B cell (primary cell): ENCODE results near the gene METTL24. TPM values are rescaled to one million over a fixed set of nuclear protein-coding genes. Genes with fewer than 3 reads are reported as not detected.

Experiments used
- ATAC-seq: fragments of 200-7000 bp; cut with Tn5 transposase; one replicate; pipeline ENCODE4 v1.10.0; 2021; ENCODE audit warnings: low read depth, mild to moderate bottlenecking, moderate number of reproducible peaks, moderate library complexity
- CTCF ChIA-PET: fragments of 350-600 bp; sonication (Branson Sonifier 250); formaldehyde crosslinking; loops from one replicate; lab custom pipeline; 2021; ENCODE audit warnings: antibody characterized with exemption, inconsistent platforms; lab: Charles Lee
- POLR2A ChIA-PET: fragments of 350-600 bp; sonication (Branson Sonifier 250); formaldehyde crosslinking; loops from one replicate; lab custom pipeline; 2021; ENCODE audit warnings: antibody characterized with exemption; lab: Charles Lee
- DNase-seq: peaks from one replicate; pipeline ENCODE4 v3.0.0; 2013
- H2AFZ ChIP-seq: 2 replicates; pipeline ENCODE4 v1.6.1; 2012; ENCODE audit warnings: mild to moderate bottlenecking, low read depth, low read length; ENCODE audit not compliant: insufficient read depth, poor library complexity, severe bottlenecking
- H3K27ac ChIP-seq, 2 donors: 1 replicate in 1 of 2; 2 replicates in 1 of 2; pipeline ENCODE4 v1.5.1; 2012 to 2013; ENCODE audit warnings: low read length in 2 of 2, mild to moderate bottlenecking in 2 of 2, moderate library complexity in 1 of 2
- H3K27me3 ChIP-seq, 4 experiments: fragments of 200-600 bp in 1 of 4; sonication (generic) in 1 of 4; replicated peaks in 1 of 4; 1 replicate in 2 of 4; 2 replicates in 2 of 4; pipeline versions ENCODE4 v1.6.1 to v1.7.0; 2013 to 2016; ENCODE audit warnings: low read length in 3 of 4, mild to moderate bottlenecking in 2 of 4, mixed read lengths in 1 of 4, moderate library complexity in 1 of 4; ENCODE audit not compliant: insufficient read depth in 4 of 4, control insufficient read depth in 3 of 4; ENCODE audit errors: control extremely low read depth in 1 of 4
- H3K36me3 ChIP-seq, 2 experiments: replicated peaks in 1 of 2; 1 replicate in 1 of 2; 2 replicates in 1 of 2; pipeline versions ENCODE4 v1.6.1 to v1.7.1; 2013; ENCODE audit warnings: low read length in 1 of 2; ENCODE audit not compliant: insufficient read depth in 2 of 2, control insufficient read depth in 1 of 2; ENCODE audit errors: control extremely low read depth in 1 of 2, extremely low read depth in 1 of 2
- H3K4me1 ChIP-seq, 2 donors: fragments of 200-600 bp in 1 of 2; sonication (generic) in 1 of 2; 1 replicate in 1 of 2; 2 replicates in 1 of 2; pipeline versions ENCODE4 v1.5.1 to v1.6.1; 2013 to 2017; ENCODE audit warnings: low read length in 2 of 2; ENCODE audit not compliant: control insufficient read depth in 2 of 2, insufficient read depth in 2 of 2
- H3K4me2 ChIP-seq: replicated peaks from 2 replicates; pipeline ENCODE3; 2012; ENCODE audit warnings: mild to moderate bottlenecking, low read depth, low read length; ENCODE audit not compliant: poor library complexity, severe bottlenecking
- H3K4me3 ChIP-seq, 5 experiments: fragments of 200-600 bp in 1 of 5; sonication (generic) in 1 of 5; 1 replicate in 3 of 5; 2 replicates in 2 of 5; pipeline versions ENCODE4 v1.5.1 to v1.7.0; 2011 to 2016; ENCODE audit warnings: low read length in 4 of 5, mild to moderate bottlenecking in 4 of 5, low read depth in 2 of 5, control low read depth in 1 of 5, moderate library complexity in 1 of 5; ENCODE audit not compliant: insufficient read depth in 1 of 5; ENCODE audit errors: control extremely low read depth in 1 of 5, extremely low read depth in 1 of 5
- H3K79me2 ChIP-seq: fragments of 200-600 bp; sonication (generic); one replicate; pipeline ENCODE4 v1.6.0; 2016; ENCODE audit warnings: low read length; ENCODE audit not compliant: control insufficient read depth, insufficient read depth
- H3K9ac ChIP-seq: fragments of 200-600 bp; sonication (generic); 2 replicates; pipeline ENCODE4 v1.6.1; 2017; ENCODE audit warnings: mild to moderate bottlenecking, low read length, moderate library complexity
- H3K9me3 ChIP-seq, 3 donors: one replicate each; pipeline versions ENCODE4 v1.6.1 to v1.7.1; 2013; ENCODE audit warnings: low read length in 2 of 3; ENCODE audit not compliant: control insufficient read depth in 2 of 3, insufficient read depth in 1 of 3; ENCODE audit errors: control extremely low read depth in 1 of 3
- H4K20me1 ChIP-seq: 2 replicates; pipeline ENCODE4 v1.6.0; 2012; ENCODE audit warnings: mild to moderate bottlenecking, low read length; ENCODE audit not compliant: insufficient read depth, control insufficient read depth, poor library complexity, severe bottlenecking
- H3K27ac Mint-ChIP-seq: one replicate; pipeline ENCODE4 v1.8.0; 2021; ENCODE audit warnings: mixed read lengths
- H3K27me3 Mint-ChIP-seq: one replicate; pipeline ENCODE4 v1.8.0; 2021; ENCODE audit warnings: mixed read lengths
- H3K4me1 Mint-ChIP-seq: one replicate; pipeline ENCODE4 v1.8.0; 2021; ENCODE audit warnings: mixed read lengths
- H3K4me3 Mint-ChIP-seq: one replicate; pipeline ENCODE4 v1.8.0; 2021; ENCODE audit warnings: mixed read lengths
- H3K9me3 Mint-ChIP-seq: one replicate; pipeline ENCODE4 v1.8.0; 2022; ENCODE audit warnings: mixed read lengths; ENCODE audit not compliant: insufficient read depth
- EZH2 ChIP-seq: IDR thresholded peaks from 2 replicates; pipeline ENCODE4 v1.6.1; 2012; ENCODE audit warnings: borderline replicate concordance, low read depth, mild to moderate bottlenecking, moderate library complexity, low read length; ENCODE audit not compliant: insufficient read depth, poor library complexity, severe bottlenecking
- WGBS: methylation state at CpG from one replicate; pipeline ENCODE4 v1.1.5; 2013; ENCODE audit warnings: missing lambda C conversion rate; ENCODE audit not compliant: insufficient coverage; 5-methylcytosine and 5-hydroxymethylcytosine counted together
- intact Hi-C: fragments of 100-400 bp; cut with micrococcal nuclease; formaldehyde crosslinking; loops from one replicate; pipeline ENCODE4 v1.10.0; 2022
- polyA plus RNA-seq: library from polyadenylated mRNA; depleted of rRNA; stranded (reverse); fragments of >200 nt; gene quantifications from 2 replicates; pipeline ENCODE4 v1.2.3, GENCODE V29; 2012
- total RNA-seq, 2 donors: library from RNA; stranded (reverse); fragments of 120-200 nt in 1 of 2; gene quantifications; 1 replicate in 1 of 2; 2 replicates in 1 of 2; pipeline versions ENCODE4 v1.2.3 to v1.2.4, GENCODE V29; 2013 to 2022
- TF ChIP-seq, protein P1 (sequence below): fragments of 200-600 bp; IDR thresholded peaks from one replicate; pipeline ENCODE4 v1.8.0; 2022; ENCODE audit warnings: antibody characterized with exemption, mild to moderate bottlenecking

METTL24 gene
- total and polyA plus RNA-seq, 2 donors (not counting 1 experiment from before 2014, with no cell fraction given), result not detected

GRCh38 chr6:110367825-110368224 lies 9.7 kb upstream of the METTL24 start:
- H2AFZ ChIP-seq, result no peak overlapping the region
- DNase-seq (no peak), ATAC-seq (no peak)
- no peaks in the 10 kb centered on the region for H4K20me1 ChIP-seq
- no peak overlapping the region for H3K4me3 ChIP-seq
- no peaks in the 10 kb centered on the region for H3K9me3 ChIP-seq
- no peaks in the 10 kb centered on the region for H3K36me3 ChIP-seq
- H3K27ac Mint-ChIP-seq, result no peak overlapping the region
- no peak overlapping the region for H3K27ac ChIP-seq
- H3K27me3 Mint-ChIP-seq, result peaks cover 42% of the 10 kb centered on the region
- no peak for TF ChIP-seq EZH2
- TF ChIP-seq, protein P1, sequence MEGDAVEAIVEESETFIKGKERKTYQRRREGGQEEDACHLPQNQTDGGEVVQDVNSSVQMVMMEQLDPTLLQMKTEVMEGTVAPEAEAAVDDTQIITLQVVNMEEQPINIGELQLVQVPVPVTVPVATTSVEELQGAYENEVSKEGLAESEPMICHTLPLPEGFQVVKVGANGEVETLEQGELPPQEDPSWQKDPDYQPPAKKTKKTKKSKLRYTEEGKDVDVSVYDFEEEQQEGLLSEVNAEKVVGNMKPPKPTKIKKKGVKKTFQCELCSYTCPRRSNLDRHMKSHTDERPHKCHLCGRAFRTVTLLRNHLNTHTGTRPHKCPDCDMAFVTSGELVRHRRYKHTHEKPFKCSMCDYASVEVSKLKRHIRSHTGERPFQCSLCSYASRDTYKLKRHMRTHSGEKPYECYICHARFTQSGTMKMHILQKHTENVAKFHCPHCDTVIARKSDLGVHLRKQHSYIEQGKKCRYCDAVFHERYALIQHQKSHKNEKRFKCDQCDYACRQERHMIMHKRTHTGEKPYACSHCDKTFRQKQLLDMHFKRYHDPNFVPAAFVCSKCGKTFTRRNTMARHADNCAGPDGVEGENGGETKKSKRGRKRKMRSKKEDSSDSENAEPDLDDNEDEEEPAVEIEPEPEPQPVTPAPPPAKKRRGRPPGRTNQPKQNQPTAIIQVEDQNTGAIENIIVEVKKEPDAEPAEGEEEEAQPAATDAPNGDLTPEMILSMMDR, result no peak
- no peaks in the 10 kb centered on the region for H3K9me3 Mint-ChIP-seq
- no peak overlapping the region for H3K4me2 ChIP-seq
- no CpG with 5 or more reads among the region's 1 CpG for WGBS
- no peaks in the 10 kb centered on the region for H3K4me1 ChIP-seq
- no peaks in the 10 kb centered on the region for H3K79me2 ChIP-seq
- H3K4me1 Mint-ChIP-seq, result peaks cover 3% of the 10 kb centered on the region
- intact Hi-C loops, result no loop called here
- H3K27me3 ChIP-seq, result peaks cover 0 to 10% (median 4%) of the 10 kb centered on the region in 4 experiments
- ChIA-PET POLR2A (no interaction called here), CTCF (no interaction called here)
- no peak overlapping the region for H3K9ac ChIP-seq
- no peak overlapping the region for H3K4me3 Mint-ChIP-seq

GRCh38 chr6:110366975-110367374 lies 8.8 kb upstream of the METTL24 start:
- Mint-ChIP-seq H3K4me1 (peaks cover 3% of the 10 kb centered on the region), H3K27ac (no peak overlapping the region), H3K4me3 (no peak overlapping the region), H3K27me3 (peaks cover 43% of the 10 kb centered on the region), H3K9me3 (no peaks in the 10 kb centered on the region)
- Histone ChIP-seq H3K9ac (no peak overlapping the region), H3K27ac (no peak overlapping the region), H3K4me1 (no peaks in the 10 kb centered on the region), H3K9me3 (no peaks in the 10 kb centered on the region), H3K4me2 (no peak overlapping the region), H3K79me2 (no peaks in the 10 kb centered on the region), H3K36me3 (no peaks in the 10 kb centered on the region), H4K20me1 (no peaks in the 10 kb centered on the region), H3K4me3 (no peak overlapping the region), H3K27me3 (peaks cover 0 to 10% (median under 1%) of the 10 kb centered on the region in 4 experiments), H2AFZ (no peak overlapping the region)
- ATAC-seq (no peak), DNase-seq (no peak)
- 27% methylated on average over 1 of the region's 2 CpGs for WGBS
- intact Hi-C loops, result no loop called here
- POLR2A ChIA-PET, result no interaction called here
- CTCF ChIA-PET, result no interaction called here
- TF ChIP-seq, protein P1, result no peak
- TF ChIP-seq EZH2, result no peak
